NCI-H2107 treated with DMSO at 0.1 percent for 48 hours (cell line): Measurements from ENCODE around the gene TMC3.
"Not testable (repeated sequence)": the region's sequence is repeated elsewhere in the genome, so short reads cannot be mapped to it uniquely, and the experiment has no call there.

Experiments
- DNase-seq: peaks from one replicate; lab custom pipeline; 2025; ENCODE audit not compliant: unreplicated experiment; lab: John Stamatoyannopoulos, UW

The TMC3 gene

GRCh38 chr15:81348691-81349090 is 25.3 kb downstream of the TMC3 start:
- not testable (repeated sequence) for DNase-seq

DNA sequence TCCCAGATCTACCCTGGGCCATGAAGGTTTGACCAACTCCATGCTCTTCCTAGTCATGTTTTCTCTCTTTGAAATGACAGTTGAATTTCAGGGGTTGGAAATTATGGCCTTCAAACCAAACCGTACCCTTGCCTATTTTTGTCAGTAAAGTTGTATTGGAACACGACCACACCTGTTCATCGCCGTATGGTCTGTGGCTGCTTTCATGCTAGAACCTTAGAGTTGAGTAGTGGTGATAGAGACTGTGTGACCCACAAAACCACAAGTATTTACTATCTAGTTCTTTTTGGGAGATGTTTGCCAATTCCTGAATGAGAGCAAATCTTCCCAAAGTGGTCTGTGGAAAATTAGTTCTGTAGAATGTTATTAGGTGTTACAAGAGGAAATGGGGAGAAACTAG is 26.1 kb downstream of the TMC3 start:
- DNase-seq: no peak

DNA sequence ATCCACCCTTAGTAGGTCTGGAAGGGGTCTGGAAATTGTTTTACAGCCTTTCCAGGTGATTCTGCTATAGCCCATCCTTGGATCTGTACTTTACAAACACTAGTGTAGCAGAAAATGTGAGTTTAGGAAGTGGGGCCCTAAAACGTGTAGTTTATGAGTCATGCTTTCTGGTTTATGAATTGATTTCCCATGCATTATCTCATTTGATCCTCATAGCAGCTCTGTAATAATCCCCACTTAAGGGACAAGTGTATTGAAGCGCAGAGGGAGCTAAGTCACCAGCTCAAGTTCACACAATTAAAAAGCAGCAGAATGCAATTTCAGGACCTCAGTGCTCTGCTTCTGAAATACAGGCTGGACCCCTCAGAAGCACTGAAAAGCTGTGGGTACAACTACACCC is 27.4 kb downstream of the TMC3 start:
- no peak for DNase-seq

GRCh38 chr15:81343371-81343770 is 30.6 kb downstream of the TMC3 start:
- DNase-seq: no peak

DNA sequence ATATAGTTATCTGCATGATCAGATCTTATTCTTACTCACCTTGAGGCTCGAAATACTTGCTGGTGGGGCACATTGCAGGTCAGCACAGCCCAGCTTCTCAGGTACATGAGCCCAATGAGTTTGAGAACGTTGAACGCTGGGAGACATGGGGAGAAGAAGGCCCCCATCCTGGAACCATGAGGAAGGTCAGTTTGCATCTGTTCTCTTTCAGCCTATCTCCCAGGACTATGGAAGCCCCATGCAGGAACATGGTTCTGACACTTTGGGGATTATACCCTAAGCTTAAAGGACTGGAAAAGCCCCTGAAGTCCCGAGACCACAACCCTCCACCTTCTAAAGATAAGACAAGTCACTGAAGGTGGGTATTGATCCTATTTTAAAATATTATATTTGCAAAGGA is 32.7 kb downstream of the TMC3 start:
- no peak for DNase-seq

GRCh38 chr15:81339851-81340250 is 34.2 kb downstream of the TMC3 start:
- no peak for DNase-seq

GRCh38 chr15:81339321-81339720 is 34.7 kb downstream of the TMC3 start:
- no peak for DNase-seq

GRCh38 chr15:81338170-81339007 is 35.6 kb downstream of the TMC3 start:
- DNase-seq: no peak

DNA sequence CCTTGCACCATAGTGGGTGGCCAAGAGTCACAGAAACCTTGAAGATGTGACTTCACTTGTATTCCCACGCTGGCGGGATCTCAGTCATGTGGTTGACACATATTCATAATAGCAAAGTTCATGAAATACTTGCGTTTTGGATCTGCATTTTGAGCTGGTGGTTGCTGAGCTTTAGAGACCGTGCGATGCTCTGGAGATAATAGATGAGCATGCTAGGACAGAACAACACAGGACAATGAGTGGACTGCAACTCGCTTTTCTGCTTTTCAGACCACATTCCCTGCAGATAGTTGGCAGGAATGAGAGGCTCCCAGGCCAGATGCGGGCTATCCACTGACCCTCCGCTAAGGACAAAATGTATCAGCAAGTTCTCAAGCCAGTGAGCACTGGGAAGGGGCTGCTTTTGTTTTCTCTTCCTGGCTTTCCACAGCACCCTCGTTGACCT is 36.3 kb downstream of the TMC3 start:
- no peak for DNase-seq

- DNase-seq: no peak
Observed at GRCh38 chr15:81337241-81337640, 36.8 kb downstream of the TMC3 start.

- no peak for DNase-seq
Observed at GRCh38 chr15:81336568-81336967, 37.4 kb downstream of the TMC3 start.

DNA sequence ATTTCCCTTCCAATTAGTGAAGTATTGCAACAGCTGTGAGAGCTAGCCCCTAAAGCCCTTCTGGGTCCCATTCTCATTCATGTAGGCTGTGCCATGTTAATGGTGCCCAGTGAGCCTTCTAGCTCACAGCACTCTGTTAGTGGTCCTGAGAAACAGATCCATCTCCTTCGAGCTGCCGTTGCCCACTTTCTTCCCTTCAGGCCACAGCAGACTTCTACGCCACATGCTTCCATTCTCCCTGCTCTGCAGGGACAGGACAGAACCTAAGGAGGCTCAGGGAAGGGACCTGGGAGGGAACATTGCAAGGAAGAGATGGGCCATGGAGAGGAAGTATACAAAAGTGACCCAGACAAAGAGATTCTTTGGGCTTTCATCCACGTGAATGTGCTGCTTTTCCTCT is 38.4 kb downstream of the TMC3 start:
- no peak for DNase-seq

GRCh38 chr15:81334768-81335435 is 39.1 kb downstream of the TMC3 start:
- no peak for DNase-seq

- DNase-seq: no peak
Observed at GRCh38 chr15:81333363-81333762, 40.6 kb downstream of the TMC3 start.

DNA sequence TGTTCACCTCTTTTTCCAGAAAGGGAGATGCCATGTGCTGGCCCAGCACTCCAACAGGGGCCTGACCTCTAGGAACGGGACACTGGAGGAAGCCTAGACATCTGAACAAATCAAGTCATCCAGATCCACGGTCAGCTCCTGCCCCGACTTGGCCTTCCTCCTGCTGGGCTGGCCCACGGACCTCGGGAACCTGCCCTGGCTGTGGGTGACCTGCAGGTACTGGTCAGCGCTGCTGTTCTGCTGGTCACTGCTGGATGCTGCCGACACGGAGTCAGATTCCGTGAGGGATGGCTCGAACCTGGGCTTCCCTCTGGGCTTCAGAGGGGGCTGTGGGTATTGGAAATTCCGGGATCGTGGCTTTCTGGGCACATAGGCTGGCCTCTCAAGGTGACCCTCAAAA is 41.7 kb downstream of the TMC3 start:
- no peak for DNase-seq

GRCh38 chr15:81331600-81331999 is 42.4 kb downstream of the TMC3 start:
- no peak for DNase-seq

GRCh38 chr15:81331141-81331540 is 42.9 kb downstream of the TMC3 start:
- DNase-seq: not testable (repeated sequence)

GRCh38 chr15:81330366-81331090 is 43.5 kb downstream of the TMC3 start:
- DNase-seq: no peak

GRCh38 chr15:81329446-81329845 is 44.6 kb downstream of the TMC3 start:
- DNase-seq: no peak

- no peak for DNase-seq
Observed at GRCh38 chr15:81327516-81327915, 46.5 kb downstream of the TMC3 start.

DNA sequence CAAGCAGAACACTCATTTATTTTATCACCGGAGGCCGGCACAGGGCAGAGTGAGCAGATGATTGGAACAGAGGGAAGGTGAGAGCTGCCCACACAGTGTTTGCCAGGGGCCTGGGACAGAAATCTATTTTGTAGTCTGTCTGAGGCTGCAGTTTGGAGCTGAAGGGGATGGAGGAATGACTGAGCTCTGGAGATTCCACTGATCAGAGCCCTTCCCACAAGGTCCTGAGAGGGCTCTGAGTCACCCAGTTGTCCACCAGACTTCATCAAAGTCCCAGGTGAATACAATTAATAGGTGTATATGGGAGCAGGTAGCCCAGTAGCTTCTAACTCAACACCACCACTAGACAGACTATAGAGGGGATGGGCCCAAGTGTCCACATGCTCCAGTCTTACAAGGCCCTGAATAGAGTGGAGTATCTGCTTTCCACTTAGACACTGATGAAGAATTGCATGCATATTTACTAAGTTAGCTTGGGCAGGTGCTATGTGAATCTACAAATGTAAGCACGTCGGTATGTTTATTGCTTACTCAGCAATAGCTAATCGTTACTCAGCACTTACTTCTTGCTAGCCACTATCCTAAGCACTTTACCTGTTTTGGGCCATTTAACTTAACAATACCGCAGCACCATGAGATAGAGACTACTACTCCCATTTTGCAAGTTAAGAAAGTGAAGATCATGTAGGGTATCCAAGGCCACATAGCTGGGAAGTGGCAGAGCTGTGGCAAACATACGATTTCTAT is 47.4 kb downstream of the TMC3 start:
- no peak for DNase-seq
